Astrocyte of the spinal cord (primary cell): Measurements from ENCODE around the gene PIGA.
"Not testable (repeated sequence)": the region's sequence is repeated elsewhere in the genome, so short reads cannot be mapped to it uniquely, and the experiment has no call there.

Source experiments
- DNase-seq: peaks from one replicate; pipeline ENCODE4 v3.0.0; 2011; ENCODE audit warnings: low read depth, low spot score
- H3K4me3 ChIP-seq: 2 replicates; pipeline ENCODE4 v1.5.1; 2011; ENCODE audit warnings: low read depth, mild to moderate bottlenecking, low read length, moderate library complexity
- CTCF ChIP-seq: IDR thresholded peaks from 2 replicates; pipeline ENCODE4 v1.5.1; 2012; ENCODE audit warnings: low read depth, mild to moderate bottlenecking, low read length, inconsistent platforms
- in situ Hi-C: cut with HindIII; loops from 2 replicates; pipeline ENCODE4 v1.10.0; 2017; ENCODE audit warnings: low sequenced_read_pairs

PIGA gene

GRCh38 chrX:15311119-15311518 is 24.2 kb downstream of the PIGA start:
- H3K4me3 ChIP-seq: no peak overlapping the region
- no peak for TF ChIP-seq CTCF
- no peak for DNase-seq
- in situ Hi-C loops: no loop called here

DNA sequence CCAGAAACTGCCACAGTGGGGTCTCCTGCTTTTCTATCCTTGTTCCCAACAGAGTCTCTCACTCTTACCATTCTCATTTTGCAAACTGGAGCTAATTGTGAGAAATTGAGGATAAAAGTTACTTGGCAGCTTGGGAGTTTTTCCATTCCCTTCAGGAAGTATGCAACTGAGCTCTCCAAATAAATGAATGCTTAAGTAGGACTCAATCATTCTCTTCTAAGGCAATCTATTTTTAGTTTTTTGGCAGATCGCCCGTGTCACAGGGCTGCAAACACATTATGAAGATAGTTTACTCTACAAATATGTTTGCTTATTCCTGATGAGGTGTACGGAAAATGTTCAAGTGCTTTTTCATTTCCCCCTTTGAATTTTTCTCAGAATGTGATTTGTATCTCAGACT is 25.2 kb downstream of the PIGA start:
- no peak for TF ChIP-seq CTCF
- no peak overlapping the region for H3K4me3 ChIP-seq
- in situ Hi-C loops: no loop called here
- DNase-seq: no peak

DNA sequence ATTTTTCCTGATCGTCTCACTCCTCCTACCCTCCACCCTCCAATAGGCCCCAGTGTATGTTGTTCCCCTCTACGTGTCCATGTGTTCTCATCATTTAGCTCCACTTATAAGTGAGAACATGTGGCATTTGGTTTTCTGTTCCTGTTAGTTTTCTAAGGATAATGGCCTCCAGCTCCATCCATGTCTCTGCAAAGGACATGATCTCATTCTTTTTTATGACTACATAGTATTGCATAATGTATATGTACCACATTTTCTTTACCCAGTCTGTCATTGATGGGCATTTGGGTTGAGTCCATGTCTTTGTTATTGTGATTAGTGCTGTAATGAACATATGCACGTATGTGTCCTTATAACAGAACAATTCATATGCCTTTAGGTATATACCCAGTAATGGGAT is 29.4 kb downstream of the PIGA start:
- H3K4me3 ChIP-seq, DNase-seq, in situ Hi-C loops: not testable (repeated sequence)

DNA sequence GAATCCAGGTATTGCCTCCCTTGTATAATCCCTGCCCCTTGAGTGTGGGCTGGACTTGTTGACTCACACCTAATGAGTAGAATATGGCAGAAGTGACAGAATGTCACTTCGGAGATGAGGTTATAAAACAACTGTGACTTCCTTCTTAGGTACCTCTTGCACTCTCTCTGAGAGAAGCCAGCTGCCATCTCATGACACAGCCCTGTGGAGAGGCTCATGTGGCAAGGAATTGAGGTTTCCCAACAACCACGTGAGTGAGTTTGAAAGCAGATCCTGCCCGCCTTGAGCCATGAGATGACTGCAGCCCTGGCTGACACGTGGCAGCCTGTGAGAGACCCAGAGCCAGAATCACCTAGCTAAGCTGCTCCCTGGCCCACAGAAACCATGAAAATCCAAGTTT is 33.4 kb downstream of the PIGA start:
- in situ Hi-C loops: no loop called here
- DNase-seq: no peak
- TF ChIP-seq CTCF: no peak
- H3K4me3 ChIP-seq: no peak overlapping the region

- no peak overlapping the region for H3K4me3 ChIP-seq
- peak; percentile 51 for TF ChIP-seq CTCF
- in situ Hi-C loops: no loop called here
- DNase-seq: peak; percentile 22
Observed at GRCh38 chrX:15299941-15300851, 35.1 kb downstream of the PIGA start.

GRCh38 chrX:15298780-15299179 is 36.5 kb downstream of the PIGA start:
- DNase-seq: no peak
- in situ Hi-C loops: no loop called here
- no peak for TF ChIP-seq CTCF
- H3K4me3 ChIP-seq: no peak overlapping the region

- in situ Hi-C loops: no loop called here
- no peak for DNase-seq
- no peak for TF ChIP-seq CTCF
- no peak overlapping the region for H3K4me3 ChIP-seq
Observed at GRCh38 chrX:15298201-15298600, 37.1 kb downstream of the PIGA start.
